GM19463 (cell line): ENCODE measurements around the gene TMEM108.

Experiments used
- ATAC-seq: cut with Tn5 transposase; IDR thresholded peaks from one replicate; pipeline ENCODE4 v1.9.1; 2021; ENCODE audit warnings: mild to moderate bottlenecking, moderate library complexity; ENCODE audit not compliant: unreplicated experiment

Gene TMEM108

DNA sequence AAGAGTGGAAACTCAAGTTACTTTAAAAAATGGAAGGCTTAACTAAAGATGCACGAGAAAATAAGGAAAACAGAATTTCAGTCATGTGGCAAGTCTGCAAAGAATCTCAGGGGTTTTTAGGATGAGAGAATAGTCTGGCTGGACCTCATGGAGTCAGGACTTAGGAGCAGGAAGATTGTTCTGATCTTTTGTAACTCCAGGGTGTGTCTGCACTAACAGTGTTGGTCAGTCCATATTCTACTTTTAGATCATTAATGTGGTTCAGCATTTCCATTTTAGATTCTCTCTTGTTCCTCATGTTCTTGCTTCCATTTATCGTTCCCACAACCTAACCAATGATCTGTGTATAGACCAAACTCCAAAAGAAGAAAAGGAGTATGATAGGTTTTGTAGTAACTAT is 15.3 kb downstream of the TMEM108 start:
- no peak for ATAC-seq

DNA sequence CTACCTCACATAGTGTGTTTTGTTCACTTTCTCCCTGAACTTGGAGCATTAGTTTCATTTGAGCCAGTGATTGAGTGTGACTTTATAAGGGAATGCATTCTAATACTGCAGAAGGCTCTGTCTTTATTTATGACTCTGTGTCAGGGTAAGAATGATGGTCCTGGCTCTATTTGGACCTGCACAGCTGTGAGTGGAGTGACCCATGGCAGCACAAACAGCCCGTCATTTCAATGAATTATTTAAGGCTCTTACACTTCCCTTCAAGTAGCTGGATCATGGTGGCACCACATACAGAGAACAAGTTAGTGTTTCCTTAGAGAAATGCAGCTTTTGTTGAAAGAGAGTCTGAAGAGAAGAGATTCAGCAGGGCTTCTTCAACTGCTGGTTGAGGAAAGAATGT is 16.4 kb downstream of the TMEM108 start:
- no peak for ATAC-seq

DNA sequence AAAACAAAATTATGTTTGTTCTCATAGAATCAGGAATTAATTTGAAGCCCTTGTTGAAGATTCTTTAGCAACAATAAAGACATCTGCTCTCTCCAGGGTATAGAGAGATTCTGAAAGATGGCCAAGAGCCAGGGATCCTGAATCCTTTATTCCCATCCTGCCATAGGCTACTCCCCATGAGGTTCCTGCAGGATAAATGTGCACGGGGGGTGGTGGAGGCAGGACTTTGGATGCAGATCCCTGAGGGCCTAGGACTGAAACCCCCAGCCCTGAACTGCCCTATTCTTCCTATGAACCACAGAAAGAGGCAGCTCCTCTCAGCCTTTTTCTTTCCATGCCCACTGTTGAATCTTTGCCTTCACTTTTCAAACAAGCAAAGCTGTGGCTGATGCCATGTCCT is 17.1 kb downstream of the TMEM108 start:
- no peak for ATAC-seq

GRCh38 chr3:133058243-133058642 is 20.1 kb downstream of the TMEM108 start:
- no peak for ATAC-seq

DNA sequence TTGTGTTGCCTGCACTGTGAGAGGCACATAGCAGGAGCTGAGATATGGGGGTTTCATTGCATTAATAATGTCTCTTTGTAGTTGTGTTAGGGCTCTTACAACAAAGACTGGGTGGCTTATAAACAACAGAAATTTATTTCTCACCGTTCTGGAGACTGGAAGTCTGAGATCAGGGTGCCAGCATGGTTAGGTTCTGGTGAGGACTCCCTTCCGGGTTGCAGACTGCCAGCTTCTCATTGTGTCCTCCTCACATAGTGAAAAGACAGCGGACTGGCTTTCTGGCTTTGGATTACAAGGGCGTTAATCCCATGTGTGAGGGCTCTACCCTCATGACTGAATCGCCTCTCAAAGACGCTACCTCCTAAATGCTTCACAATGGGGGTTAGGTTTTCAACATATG is 20.6 kb downstream of the TMEM108 start:
- ATAC-seq = no peak

DNA sequence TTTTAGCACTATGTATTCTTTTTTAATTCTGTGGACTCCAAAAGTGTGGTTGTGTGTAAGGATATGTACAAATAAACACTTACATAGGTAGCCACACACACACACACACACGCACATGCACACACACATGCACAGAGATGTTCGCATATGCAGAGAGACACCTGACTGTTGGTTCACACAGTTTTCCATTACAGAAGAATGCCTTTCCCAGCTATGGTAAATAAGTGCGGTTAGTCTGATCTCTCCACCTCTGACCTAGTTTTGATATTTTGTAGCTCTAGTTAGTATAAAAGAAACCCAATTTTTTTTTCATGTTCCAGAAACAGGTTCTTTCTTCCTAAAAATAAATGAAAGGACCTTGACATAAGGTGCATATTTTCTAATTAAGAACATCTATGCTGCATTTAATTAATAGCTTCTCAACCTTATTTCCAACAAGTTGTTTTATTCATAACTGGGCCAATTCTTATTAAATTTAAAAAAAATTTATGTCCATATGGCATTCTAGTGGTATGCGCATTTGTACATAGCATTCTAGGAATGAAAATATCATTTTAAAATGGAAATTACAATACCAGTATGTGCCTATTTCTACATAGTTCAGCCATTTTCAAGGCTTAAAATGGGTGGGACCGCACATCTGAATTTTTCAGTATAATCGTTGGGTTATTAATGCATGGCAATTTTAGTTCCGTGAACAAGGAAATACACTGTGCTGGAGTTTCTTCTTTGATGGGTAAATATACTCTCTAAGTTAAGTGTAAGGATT is 27.2 kb downstream of the TMEM108 start:
- no peak for ATAC-seq

- ATAC-seq = no peak
Observed at GRCh38 chr3:133066026-133066425, 27.8 kb downstream of the TMEM108 start.

- no peak for ATAC-seq
Observed at GRCh38 chr3:133069556-133070286, 31.5 kb downstream of the TMEM108 start.

- ATAC-seq = no peak
Observed at GRCh38 chr3:133074977-133075376, 36.8 kb downstream of the TMEM108 start.

DNA sequence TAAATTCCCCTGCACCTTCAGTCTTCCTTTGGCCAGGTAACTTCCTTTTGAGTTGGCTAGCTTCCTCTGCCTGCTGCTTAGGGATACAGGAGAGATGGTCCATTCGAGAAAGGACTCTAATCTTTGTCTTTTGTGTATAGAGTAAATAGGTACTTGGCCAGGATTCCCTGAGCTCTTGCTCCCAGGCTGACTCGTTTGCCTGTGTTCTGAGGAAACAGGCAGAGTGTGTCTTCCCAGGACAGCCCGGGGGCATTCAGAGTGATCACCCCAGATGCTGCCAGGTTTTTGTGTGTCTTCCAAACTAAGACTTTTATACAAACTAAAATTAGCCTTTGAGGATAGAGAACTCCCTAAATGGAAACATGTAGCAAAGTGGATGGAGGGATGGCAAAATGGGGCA is 39.5 kb downstream of the TMEM108 start:
- no peak for ATAC-seq

- no peak for ATAC-seq
Observed at GRCh38 chr3:133079621-133080020, 41.4 kb downstream of the TMEM108 start.

- ATAC-seq = no peak
Observed at GRCh38 chr3:133081016-133081415, 42.8 kb downstream of the TMEM108 start.

GRCh38 chr3:133083395-133083794 is 45.2 kb downstream of the TMEM108 start:
- no peak for ATAC-seq

DNA sequence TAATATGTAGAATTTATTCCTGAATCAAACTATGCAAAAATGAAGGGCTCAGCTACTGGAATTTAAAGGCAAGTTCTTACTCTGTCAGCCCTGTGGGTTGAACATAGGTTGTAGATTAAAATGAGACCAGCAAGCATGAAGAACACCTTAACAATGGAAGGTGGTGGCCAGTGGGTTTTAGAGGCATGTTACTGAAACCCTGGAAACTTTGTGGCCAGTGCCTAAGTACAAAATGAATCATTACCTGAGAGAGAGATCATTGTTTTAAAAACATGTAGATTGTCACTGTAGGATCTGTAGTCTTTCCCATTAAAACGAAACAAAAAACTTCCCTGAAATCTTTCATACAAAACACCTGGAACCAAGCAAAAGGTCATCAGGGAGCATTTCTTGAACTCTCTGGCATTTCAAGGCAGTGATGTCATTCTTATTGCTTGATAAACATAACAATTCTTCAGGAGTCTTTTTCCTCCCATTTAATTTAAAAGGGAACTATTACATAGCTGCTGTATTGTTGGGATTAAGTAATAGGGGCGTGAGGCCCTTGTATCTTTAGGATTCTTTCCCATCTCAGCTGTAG is 51.8 kb downstream of the TMEM108 start:
- no peak for ATAC-seq

- ATAC-seq = no peak
Observed at GRCh38 chr3:133092681-133093080, 54.5 kb downstream of the TMEM108 start.

- ATAC-seq = no peak
Observed at GRCh38 chr3:133093366-133093765, 55.2 kb downstream of the TMEM108 start.

- no peak for ATAC-seq
Observed at GRCh38 chr3:133096900-133097613, 58.9 kb downstream of the TMEM108 start.

DNA sequence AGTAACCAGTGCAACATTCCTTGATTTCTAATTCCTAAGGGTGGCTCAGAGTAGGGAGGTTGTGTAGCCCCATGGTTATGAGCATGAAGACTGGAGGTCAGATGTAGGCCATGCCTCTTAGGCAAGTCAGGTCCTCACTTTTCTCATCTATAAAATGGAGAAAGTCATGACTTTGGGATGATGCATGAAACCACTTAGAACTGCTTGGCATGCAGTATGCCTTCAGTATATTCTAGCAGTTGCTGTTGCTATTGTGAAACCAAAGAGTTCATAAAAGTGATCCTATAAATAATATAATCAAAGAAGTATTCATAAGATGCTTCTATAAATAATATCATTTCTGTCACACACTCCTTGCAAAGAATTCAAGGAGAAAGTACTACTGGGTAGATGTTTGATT is 65.5 kb downstream of the TMEM108 start:
- no peak for ATAC-seq

- no peak for ATAC-seq
Observed at GRCh38 chr3:133106169-133106568, 68.0 kb downstream of the TMEM108 start.

DNA sequence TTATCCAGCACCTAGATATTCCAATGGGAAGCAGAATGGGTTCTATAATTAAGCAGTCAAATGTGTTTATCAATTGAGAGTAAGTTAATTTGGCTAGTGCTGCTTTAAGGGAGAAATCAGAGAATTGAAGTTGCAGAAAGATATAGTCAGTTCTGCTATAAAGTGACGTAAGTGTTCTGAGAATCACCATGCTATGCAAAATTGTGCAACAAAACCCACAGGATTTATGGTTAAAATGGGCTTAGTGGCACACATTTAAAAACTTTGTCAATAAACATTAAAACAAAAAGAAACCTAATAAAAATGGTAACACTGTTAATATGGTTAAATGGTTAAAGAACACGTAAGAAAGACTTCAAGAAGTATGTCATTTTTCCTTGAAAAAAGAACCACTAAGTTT is 74.5 kb downstream of the TMEM108 start:
- ATAC-seq = no peak

DNA sequence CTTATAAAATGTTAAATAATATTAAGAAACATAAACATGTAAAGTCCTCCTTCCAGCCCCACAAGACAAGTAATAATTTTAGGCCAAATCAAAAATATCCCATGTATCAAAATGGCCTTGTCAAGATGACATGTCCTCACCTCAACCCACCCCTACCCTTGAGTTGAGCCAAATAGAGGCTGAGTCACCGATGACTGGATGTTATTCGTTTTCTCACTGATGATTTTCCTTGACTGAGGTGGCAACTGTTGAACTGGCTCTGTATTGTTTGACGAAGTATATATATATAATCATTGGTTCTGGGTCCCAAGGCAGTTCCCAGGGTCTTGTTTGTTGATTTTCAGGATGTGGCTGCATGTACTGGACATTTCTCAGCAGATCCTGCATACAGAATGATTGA is 75.3 kb downstream of the TMEM108 start:
- no peak for ATAC-seq
